H1 (cell line): ENCODE measurements around the gene NFE2L2.

ENCODE experiments used
- ATF3 ChIP-seq: IDR thresholded peaks from 2 replicates; pipeline ENCODE4 v1.6.1; 2011; ENCODE audit warnings: low read depth, mild to moderate bottlenecking, low read length; ENCODE audit not compliant: insufficient read depth
- BCL11A ChIP-seq, 2 experiments: IDR thresholded peaks; one replicate each; pipeline ENCODE4 v1.6.1; 2011; ENCODE audit warnings: low read depth in 2 of 2, low read length in 2 of 2, mild to moderate bottlenecking in 2 of 2
- CBX8 ChIP-seq: fragments of 300-800, 300-1000 bp; sonication (generic); IDR thresholded peaks from 2 replicates; pipeline ENCODE4 v1.7.1; 2016; ENCODE audit warnings: low read depth, low read length, borderline replicate concordance
- CTCF ChIP-seq, 3 experiments: IDR thresholded peaks; 1 replicate in 2 of 3; 2 replicates in 1 of 3; pipeline versions ENCODE4 v1.5.1 to v1.6.1; 2011; ENCODE audit warnings: low read length in 3 of 3, mild to moderate bottlenecking in 3 of 3, inconsistent platforms in 2 of 3, low read depth in 1 of 3, moderate library complexity in 1 of 3; ENCODE audit not compliant: insufficient read depth in 1 of 3; ENCODE audit errors: control extremely low read depth in 1 of 3

- TF ChIP-seq CTCF (IDR thresholded peaks at IDR 0.05; ENCODE audit: control extremely low read depth in 1 of 3, insufficient read depth in 1 of 3, low read depth in 1 of 3, low read length in 3 of 3) = no peak
- no peak for TF ChIP-seq ATF3
- no peak for TF ChIP-seq CBX8
- TF ChIP-seq BCL11A (IDR thresholded peaks at IDR 0.05; ENCODE audit: low read depth in 2 of 2, low read length in 2 of 2) = no peak
These were observed 47.2 kb downstream of the NFE2L2 start for GRCh38 chr2:177217247-177217843.
